Stimulated activated naive CD8-positive, alpha-beta T cell treated with anti-CD3 and anti-CD28 coated beads, Interleukin-15, Interleukin-2, amounts not matched to agents 100 U/mL and 50 U/mL, for 24 hours (primary cell): ENCODE measurements around the gene HTT.

Source experiments
- ATAC-seq: fragments of 150-1000 bp; cut with Tn5 transposase; one replicate; pipeline ENCODE4 v1.10.0; 2021
- DNase-seq: peaks from one replicate; pipeline ENCODE4 v3.0.0; 2021

The HTT gene

GRCh38 chr4:3250438-3250955 lies 176.0 kb downstream of the HTT start:
- ATAC-seq (no peak), DNase-seq (no peak)

- DNase-seq (peak; percentile 23), ATAC-seq (peak; percentile 79)
Observed at GRCh38 chr4:3250956-3251690, 176.6 kb downstream of the HTT start.

GRCh38 chr4:3251691-3252479 lies 177.4 kb downstream of the HTT start:
- ATAC-seq (no peak), DNase-seq (no peak)

GRCh38 chr4:3252480-3252828 lies 178.0 kb downstream of the HTT start:
- DNase-seq (no peak), ATAC-seq (no peak)

GRCh38 chr4:3252831-3253641 lies 178.6 kb downstream of the HTT start:
- ATAC-seq (no peak), DNase-seq (no peak)

- no peak for ATAC-seq
Observed at GRCh38 chr4:3253808-3254207, 179.3 kb downstream of the HTT start.

GRCh38 chr4:3254302-3255131 lies 180.0 kb downstream of the HTT start:
- DNase-seq: no peak
- no peak for ATAC-seq

More at GRCh38 chr4:3253808-3254207, 179.3 kb downstream of the HTT start:
- no peak for DNase-seq

- ATAC-seq (no peak), DNase-seq (no peak)
Observed at GRCh38 chr4:3255611-3256186, 181.2 kb downstream of the HTT start.

- no peak for DNase-seq
- ATAC-seq: no peak
Observed at GRCh38 chr4:3256230-3257102, 182.0 kb downstream of the HTT start.

- ATAC-seq: no peak
- no peak for DNase-seq
Observed at GRCh38 chr4:3257103-3257555, 182.6 kb downstream of the HTT start.

GRCh38 chr4:3257556-3258482 lies 183.3 kb downstream of the HTT start:
- ATAC-seq: peak; percentile 48
- DNase-seq: no peak

GRCh38 chr4:3261411-3262207 lies 187.1 kb downstream of the HTT start:
- DNase-seq: no peak
- ATAC-seq: no peak

GRCh38 chr4:3262208-3263052 lies 187.9 kb downstream of the HTT start:
- DNase-seq: no peak

GRCh38 chr4:3263053-3263875 lies 188.8 kb downstream of the HTT start:
- ATAC-seq (no peak), DNase-seq (no peak)

More at GRCh38 chr4:3262208-3263052, 187.9 kb downstream of the HTT start:
- ATAC-seq: peak; percentile 36

GRCh38 chr4:3263876-3264193 lies 189.4 kb downstream of the HTT start:
- no peak for DNase-seq
- no peak for ATAC-seq

- ATAC-seq (no peak), DNase-seq (no peak)
Observed at GRCh38 chr4:3266076-3266475, 191.6 kb downstream of the HTT start.
